Heart left ventricle (tissue), 13 donors: ENCODE results near the gene BBS10.

Source experiments
- POLR2A ChIP-seq, 2 donors: fragments of 450-650 bp; IDR thresholded peaks; one replicate each; pipeline ENCODE4 v1.6.1; 2017; ENCODE audit warnings: antibody characterized with exemption in 2 of 2, mild to moderate bottlenecking in 2 of 2, moderate library complexity in 2 of 2
- TF ChIP-seq, protein P1 (sequence below), 12 donors: fragments of 200-600 bp; sonication (generic) in 4 of 12; IDR thresholded peaks; one replicate each; pipeline versions ENCODE4 v1.5.0 to v1.8.0; 2018 to 2022; ENCODE audit warnings: antibody characterized with exemption in 12 of 12, mild to moderate bottlenecking in 5 of 12
- donor health status: ischemic (EF 13 %, LVEDD 7.1; RV severe dilation, severe dysfunction).
- donor health status: DM: no; HTN: yes; CAD: no.
- donor health status: DM: no; HTN: no; CAD: no.
- donor health status: ischemic (EF 25% LVEDD 6.9; RV normal size, moderate dysfunction).
- donor health status: ischemic (EF 25% LVEDD 5.7; RV mildly dilated, moderate dysfunction).
- donor health status: ischemic (EF 35%, LVEDD 5.7; RV mildly dilated, moderate dysfunction).
- donor health status: nonischemic (EF 11% LVEDD 7.7; RV severe dilation, severe dysfunction).
- donor health status: DM: yes; HTN: yes; CAD: no.
- donor health status: PGD.
- donor health status: ischemic (EF 29% LVEDD 5.4; RV normal size, mild dysfunction).
- donor health status: nonischemic (EF 23%, LVEDD 6.1; RV moderate dilation, normal function).

DNA sequence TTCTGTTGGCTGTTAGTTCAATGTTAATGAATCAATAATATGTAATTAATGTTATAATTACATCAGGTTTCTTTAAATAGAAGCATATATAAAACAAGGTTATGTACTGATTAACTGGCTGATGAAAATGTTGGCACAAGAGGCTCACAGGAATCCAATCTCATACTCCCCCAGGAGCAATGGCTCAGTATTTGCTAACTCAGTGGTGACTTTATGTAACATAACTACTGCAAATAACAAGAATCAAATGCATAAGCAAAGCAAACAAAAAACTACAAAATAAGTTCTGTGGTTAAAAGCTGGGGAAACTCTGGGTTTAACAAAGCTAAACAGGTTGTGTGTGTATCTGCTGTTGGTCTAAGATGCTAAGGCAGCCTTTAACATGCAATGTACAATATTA is 27.7 kb upstream of the BBS10 start:
- TF ChIP-seq, protein P1, sequence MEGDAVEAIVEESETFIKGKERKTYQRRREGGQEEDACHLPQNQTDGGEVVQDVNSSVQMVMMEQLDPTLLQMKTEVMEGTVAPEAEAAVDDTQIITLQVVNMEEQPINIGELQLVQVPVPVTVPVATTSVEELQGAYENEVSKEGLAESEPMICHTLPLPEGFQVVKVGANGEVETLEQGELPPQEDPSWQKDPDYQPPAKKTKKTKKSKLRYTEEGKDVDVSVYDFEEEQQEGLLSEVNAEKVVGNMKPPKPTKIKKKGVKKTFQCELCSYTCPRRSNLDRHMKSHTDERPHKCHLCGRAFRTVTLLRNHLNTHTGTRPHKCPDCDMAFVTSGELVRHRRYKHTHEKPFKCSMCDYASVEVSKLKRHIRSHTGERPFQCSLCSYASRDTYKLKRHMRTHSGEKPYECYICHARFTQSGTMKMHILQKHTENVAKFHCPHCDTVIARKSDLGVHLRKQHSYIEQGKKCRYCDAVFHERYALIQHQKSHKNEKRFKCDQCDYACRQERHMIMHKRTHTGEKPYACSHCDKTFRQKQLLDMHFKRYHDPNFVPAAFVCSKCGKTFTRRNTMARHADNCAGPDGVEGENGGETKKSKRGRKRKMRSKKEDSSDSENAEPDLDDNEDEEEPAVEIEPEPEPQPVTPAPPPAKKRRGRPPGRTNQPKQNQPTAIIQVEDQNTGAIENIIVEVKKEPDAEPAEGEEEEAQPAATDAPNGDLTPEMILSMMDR (IDR thresholded peaks at IDR 0.05), result no peak
- TF ChIP-seq POLR2A (IDR thresholded peaks at IDR 0.05), result no peak
